Measurements from ENCODE around the gene PKM.

The PKM gene

DNA sequence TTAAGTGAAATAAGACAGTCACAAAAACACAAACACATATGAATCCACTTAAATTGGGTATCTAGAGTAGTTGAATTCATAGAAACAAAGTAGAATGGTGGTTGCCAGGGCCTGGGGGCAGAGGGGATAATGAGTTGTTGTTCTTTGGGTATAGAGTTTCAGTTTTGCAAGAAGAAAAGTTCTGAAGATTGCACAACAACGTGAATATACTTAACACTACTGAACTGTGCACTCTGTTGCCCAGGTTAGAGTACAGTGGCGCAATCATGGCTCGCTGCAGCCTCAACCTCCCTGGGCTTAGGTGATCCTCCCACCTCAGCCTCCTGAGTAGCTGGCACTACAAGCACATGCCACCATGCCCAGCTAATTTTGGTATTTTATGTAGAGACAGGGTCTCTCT is 48.3 kb downstream of the PKM start:
- DNase-seq (ENCODE audit: low spot score) = no peak
- TF ChIP-seq CTCF (IDR thresholded peaks at IDR 0.05; ENCODE audit: borderline replicate concordance, control extremely low read depth, extremely low read depth, insufficient read depth, missing control alignments) = no peak
- in situ Hi-C loops (cut with MboI; ENCODE audit: low sequenced_read_pairs, unreplicated experiment) = no loop called here

GRCh38 chr15:72182244-72182643 is 48.7 kb downstream of the PKM start:
- TF ChIP-seq CTCF (IDR thresholded peaks at IDR 0.05; ENCODE audit: borderline replicate concordance, control extremely low read depth, extremely low read depth, insufficient read depth, missing control alignments) = no peak
- in situ Hi-C loops (cut with MboI; ENCODE audit: low sequenced_read_pairs, unreplicated experiment) = no loop called here
- no peak for DNase-seq (ENCODE audit: low spot score)

- DNase-seq (ENCODE audit: low spot score) = no peak
- no peak for TF ChIP-seq CTCF (IDR thresholded peaks at IDR 0.05; ENCODE audit: borderline replicate concordance, control extremely low read depth, extremely low read depth, insufficient read depth, missing control alignments)
- in situ Hi-C loops (cut with MboI; ENCODE audit: low sequenced_read_pairs, unreplicated experiment) = no loop called here
These were observed 50.1 kb downstream of the PKM start for GRCh38 chr15:72180761-72181324.

- no peak for DNase-seq (ENCODE audit: low spot score)
- TF ChIP-seq CTCF (IDR thresholded peaks at IDR 0.05; ENCODE audit: borderline replicate concordance, control extremely low read depth, extremely low read depth, insufficient read depth, missing control alignments) = no peak
- in situ Hi-C loops (cut with MboI; ENCODE audit: low sequenced_read_pairs, unreplicated experiment) = no loop called here
These were observed 50.9 kb downstream of the PKM start for GRCh38 chr15:72179950-72180581.

GRCh38 chr15:72178976-72179585 is 51.9 kb downstream of the PKM start:
- no peak for DNase-seq (ENCODE audit: low spot score)
- in situ Hi-C loops (cut with MboI; ENCODE audit: low sequenced_read_pairs, unreplicated experiment) = no loop called here

DNA sequence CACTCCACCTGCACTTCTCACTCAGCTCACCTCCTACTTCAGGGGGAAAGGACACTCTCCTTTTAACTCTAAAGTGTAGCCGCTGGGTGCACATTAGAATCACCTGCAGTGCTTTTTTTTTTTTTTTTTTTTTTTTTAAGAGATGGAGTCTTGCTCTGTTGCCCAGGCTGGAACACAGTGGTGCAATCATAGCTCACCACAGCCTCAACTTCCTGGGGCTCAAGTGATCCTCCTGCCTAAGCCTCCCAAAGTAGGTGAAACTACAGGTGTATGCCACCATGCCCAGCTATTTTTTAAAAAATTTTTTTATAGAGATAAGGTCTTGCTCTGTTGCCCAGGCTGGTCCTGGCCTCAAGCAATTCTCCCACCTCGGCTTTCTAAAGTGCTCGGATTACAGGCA is 54.2 kb downstream of the PKM start:
- DNase-seq (ENCODE audit: low spot score) = no peak
- TF ChIP-seq CTCF (IDR thresholded peaks at IDR 0.05; ENCODE audit: borderline replicate concordance, control extremely low read depth, extremely low read depth, insufficient read depth, missing control alignments) = no peak
- in situ Hi-C loops (cut with MboI; ENCODE audit: low sequenced_read_pairs, unreplicated experiment) = no loop called here

More at GRCh38 chr15:72178976-72179585, 51.9 kb downstream of the PKM start:
- no peak for TF ChIP-seq CTCF (IDR thresholded peaks at IDR 0.05; ENCODE audit: borderline replicate concordance, control extremely low read depth, extremely low read depth, insufficient read depth, missing control alignments)

All from GM13976 (cell line).